ENCODE results near the gene BEX5. TPM values are rescaled to one million over a fixed set of nuclear protein-coding genes. Genes with fewer than 3 reads are reported as not detected.

The BEX5 gene
- total RNA-seq = 0.16 and 0.51 TPM in 2 replicates

DNA sequence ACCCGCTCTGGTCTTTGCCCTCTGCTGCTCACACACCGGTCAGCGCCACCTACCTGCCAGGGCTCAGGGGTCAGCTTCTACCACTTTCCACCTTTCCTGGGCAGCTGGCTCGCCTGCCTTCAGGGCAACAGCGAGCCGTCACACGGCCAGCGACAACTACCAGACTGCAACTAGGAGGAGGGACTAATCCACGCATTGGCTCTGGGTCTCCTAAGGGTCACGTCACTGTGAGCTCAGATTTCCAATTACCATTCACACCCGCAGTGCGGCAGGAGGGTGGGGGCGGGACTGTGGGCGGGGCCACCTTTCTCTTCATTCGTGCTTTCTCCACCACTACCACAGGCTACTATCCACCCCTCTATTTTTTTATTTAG lies at the start of gene BEX5:
Gene BEX5, minus strand, starts transcription at position 172 of the 374 bp plus-strand sequence. CDS start 1,712 bp downstream, outside the sequence.

GRCh38 chrX:102142274-102142673 lies 13.5 kb downstream of the BEX5 start, which contains the start of gene TCEAL6:
Gene TCEAL6, minus strand, starts transcription at chrX:102142481.

GRCh38 chrX:102125436-102125835 lies 30.3 kb downstream of the BEX5 start, which contains the start of gene TCEAL2:
Gene TCEAL2, plus strand, starts transcription at chrX:102125679. Its CDS starts 1,152 bp downstream, at chrX:102126831.

Other genes with a start within 250 kb of the BEX5 start
- gene ZMAT1, start 223.9 kb downstream of the BEX5 start, total RNA-seq = 0.33 and 0.63 TPM in 2 replicates
- 0.25 TPM in 1 of 2 replicates, not detected in the other for gene TCEAL2, start 30.3 kb downstream of the BEX5 start, total RNA-seq
- not detected in 2 replicates for gene TCEAL6, start 13.5 kb downstream of the BEX5 start, total RNA-seq
- gene TCP11X1, start 59.3 kb upstream of the BEX5 start, total RNA-seq = not detected in 2 replicates
- not detected in 2 replicates for gene NXF2, start 91.2 kb upstream of the BEX5 start, total RNA-seq

Data from mesangial cell (primary cell).